ENCODE measurements around the gene TANC1.

DNA sequence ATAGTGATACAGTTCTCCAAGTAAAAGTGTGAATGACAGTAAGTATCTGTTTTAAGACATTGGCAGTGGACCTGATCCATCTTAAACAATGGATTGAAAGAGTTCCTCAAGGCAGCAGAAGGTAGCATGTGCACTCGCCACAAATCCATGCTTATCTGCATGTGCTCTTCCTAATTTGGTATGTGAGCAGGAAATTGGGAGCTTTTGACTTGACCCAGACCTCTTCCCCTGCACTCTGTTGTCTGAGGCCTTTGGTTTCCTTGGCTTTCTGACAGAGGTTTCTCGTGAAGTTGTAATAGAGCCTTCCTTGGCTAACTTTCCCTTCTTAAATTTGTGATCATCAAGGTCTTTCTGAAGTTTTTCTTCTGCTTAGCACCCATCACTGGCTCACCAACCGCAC is 204.0 kb downstream of the TANC1 start:
- TF ChIP-seq EZH2phosphoT487 (IDR thresholded peaks at IDR 0.05; ENCODE audit: insufficient read depth, low read depth) (no peak), EZH2 (IDR thresholded peaks at IDR 0.05; ENCODE audit: insufficient read depth, poor library complexity, severe bottlenecking) (no peak)

All from GM23248 (cell line).